Fibroblast of skin of right biceps (primary cell): Measurements from ENCODE around the gene CCDC85C.
A peak's percentile ranks its signal among the peaks of the same experiment; 100 is the strongest.

ENCODE experiments used
- DNase-seq: peaks from one replicate; pipeline ENCODE4 v3.0.0-alpha.2; 2013

The CCDC85C gene

DNA sequence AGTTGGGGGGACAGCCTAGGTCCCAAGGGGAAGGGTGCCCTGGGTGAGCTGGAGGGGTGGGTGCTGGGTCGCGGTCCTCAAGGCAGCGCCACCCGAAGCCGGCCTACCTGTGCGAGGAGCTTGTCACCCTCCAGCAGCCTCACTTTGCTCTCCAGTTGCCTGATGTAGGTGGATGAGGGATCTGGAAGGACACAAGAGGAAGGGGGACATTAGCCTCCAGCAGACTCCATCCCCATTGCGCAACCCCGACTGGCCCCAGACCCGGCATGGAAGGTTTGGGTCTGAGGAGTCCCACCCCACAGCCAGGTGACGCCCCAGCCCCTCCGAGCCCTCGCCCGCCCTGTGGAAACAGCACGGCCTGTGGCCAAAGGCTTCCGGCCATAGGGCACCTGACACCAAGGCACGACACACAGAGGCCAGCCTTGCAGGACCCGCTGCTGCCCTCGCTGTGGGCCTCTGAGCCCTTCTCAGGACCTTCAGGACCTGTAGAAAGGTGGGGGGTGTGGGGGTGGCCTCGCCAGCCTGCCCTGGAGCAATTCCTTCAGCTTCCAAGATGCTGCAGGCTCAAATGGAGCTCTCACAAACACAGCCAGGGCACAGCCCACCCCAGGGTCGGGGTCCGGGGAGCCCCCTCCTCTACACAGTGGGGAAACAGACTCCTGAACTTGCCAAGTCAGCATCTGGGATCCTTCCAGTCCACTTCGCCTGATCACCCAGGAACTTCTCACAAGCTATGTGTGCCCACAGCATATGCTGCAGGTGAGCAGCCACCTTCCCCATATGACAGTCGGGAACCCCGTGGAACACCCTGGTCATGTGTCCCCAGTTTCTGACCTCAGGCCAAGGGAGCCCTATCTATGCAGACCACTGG lies 67.9 kb downstream of the CCDC85C start:
- DNase-seq, result no peak

DNA sequence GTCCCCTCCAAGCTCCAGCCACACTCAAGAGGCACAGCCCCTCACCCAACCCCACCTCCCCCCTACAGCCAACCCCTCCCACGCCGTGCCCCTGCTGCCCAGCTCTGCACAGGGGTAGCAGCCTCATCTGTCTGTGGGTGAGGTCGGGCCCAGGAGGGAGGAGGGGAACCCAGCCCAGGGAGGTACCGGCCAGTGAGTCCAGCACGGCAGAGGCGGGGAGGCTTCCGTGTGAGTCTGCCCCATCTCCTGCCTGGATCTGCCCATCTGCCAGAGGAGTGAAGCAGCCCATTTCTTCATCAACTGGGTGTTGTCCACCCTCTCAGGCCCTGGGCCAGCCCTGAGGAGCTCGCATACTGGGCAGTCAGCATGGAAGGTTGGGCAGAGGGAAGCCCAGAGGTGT lies 68.6 kb downstream of the CCDC85C start:
- no peak for DNase-seq

GRCh38 chr14:99534863-99535262 lies 69.1 kb downstream of the CCDC85C start:
- no peak for DNase-seq

DNA sequence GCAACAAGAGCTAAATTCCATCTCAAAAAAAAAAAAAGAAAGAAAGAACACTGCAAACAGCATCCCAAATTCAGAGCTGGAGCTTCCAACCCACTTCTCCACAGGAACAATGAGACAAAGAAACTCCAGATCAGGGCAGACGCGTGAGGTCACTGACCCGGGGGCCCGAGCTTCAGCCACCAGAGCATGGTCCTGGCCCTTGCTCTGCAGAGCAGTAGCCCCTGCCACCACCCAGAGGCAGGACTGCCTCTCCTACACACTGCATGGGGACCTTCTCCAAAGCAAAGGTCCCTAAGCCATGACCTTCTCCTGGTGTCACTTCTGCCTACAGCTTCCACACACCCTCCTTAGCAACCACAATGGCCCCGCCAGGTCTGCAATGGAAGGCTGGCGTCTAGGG lies 69.7 kb downstream of the CCDC85C start:
- DNase-seq, result no peak

GRCh38 chr14:99532310-99532709 lies 71.7 kb downstream of the CCDC85C start:
- no peak for DNase-seq

GRCh38 chr14:99531251-99532096 lies 72.5 kb downstream of the CCDC85C start:
- DNase-seq, result peak; percentile 81

GRCh38 chr14:99530407-99531155 lies 73.4 kb downstream of the CCDC85C start:
- DNase-seq, result peak; percentile 44

DNA sequence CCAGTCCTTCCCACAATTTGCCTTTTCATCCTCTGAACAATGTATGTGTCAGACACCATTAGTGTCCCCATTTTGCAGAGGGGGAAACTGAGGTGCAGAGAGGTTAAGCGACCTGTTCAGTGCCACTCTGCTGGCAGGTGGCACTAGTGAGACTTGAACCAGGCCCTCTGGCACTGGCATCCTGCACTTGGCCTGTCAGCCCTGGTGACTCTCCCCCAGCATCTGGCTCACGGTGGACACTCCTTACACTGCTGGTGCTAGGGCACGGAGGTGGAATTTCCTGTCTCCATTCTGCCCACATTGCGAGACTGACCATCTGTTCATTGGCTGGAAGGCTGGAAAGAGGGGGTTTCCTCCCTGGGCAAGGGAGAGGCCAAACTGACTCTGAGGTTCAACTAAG lies 74.1 kb downstream of the CCDC85C start:
- no peak for DNase-seq

DNA sequence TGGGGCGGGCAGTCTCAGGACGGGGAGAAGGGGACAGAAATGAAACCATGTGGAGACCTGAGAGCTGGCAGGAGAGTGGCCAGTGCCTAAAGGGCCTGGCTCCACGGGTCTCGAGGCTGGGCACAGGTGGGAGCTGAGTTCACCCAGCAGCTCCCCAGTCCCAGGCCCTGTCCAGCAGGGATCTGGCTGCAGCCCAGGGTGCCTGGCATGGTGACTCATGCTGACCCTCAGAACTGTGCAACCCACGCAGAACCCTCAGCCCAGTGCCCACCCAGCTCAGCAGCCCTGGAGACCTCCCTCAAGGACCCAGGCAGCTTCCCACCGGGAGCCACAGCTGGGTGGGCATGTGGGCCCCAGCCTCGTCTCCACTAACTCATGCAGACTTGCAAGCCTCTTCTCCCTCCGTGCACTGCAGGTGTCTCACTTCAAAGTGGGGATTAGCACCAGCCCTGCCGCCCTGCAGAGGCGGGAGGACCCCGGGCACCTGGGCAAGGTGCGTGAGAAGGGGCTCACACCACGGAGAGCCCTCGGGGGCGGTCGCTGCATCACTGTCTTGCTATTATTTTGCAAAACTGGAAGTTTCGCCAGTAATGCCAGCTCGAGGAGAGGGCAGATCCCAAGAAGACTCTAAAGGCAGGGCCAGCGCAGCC lies 76.5 kb downstream of the CCDC85C start:
- no peak for DNase-seq

DNA sequence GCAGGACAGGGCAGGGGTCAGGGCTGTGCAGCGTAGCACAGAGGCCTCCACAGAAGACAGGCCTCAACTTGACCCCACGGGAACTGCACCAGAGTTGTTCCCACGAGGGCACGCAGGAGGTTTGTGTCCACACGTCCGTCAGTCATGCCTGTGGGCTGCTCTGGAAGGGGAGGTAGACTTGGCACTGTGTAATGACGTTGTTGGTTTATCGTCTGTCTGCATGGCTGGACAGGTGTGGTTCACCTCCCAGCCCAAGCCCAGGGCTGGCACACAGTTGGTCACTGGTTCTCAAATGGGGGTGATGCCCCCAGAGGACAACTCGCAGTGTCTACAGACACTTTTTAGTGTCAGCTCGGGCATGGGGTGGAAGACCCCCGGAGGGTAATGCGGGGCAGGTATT lies 77.0 kb downstream of the CCDC85C start:
- DNase-seq, result no peak

- no peak for DNase-seq
These were observed 78.3 kb downstream of the CCDC85C start for GRCh38 chr14:99525699-99526080.

DNA sequence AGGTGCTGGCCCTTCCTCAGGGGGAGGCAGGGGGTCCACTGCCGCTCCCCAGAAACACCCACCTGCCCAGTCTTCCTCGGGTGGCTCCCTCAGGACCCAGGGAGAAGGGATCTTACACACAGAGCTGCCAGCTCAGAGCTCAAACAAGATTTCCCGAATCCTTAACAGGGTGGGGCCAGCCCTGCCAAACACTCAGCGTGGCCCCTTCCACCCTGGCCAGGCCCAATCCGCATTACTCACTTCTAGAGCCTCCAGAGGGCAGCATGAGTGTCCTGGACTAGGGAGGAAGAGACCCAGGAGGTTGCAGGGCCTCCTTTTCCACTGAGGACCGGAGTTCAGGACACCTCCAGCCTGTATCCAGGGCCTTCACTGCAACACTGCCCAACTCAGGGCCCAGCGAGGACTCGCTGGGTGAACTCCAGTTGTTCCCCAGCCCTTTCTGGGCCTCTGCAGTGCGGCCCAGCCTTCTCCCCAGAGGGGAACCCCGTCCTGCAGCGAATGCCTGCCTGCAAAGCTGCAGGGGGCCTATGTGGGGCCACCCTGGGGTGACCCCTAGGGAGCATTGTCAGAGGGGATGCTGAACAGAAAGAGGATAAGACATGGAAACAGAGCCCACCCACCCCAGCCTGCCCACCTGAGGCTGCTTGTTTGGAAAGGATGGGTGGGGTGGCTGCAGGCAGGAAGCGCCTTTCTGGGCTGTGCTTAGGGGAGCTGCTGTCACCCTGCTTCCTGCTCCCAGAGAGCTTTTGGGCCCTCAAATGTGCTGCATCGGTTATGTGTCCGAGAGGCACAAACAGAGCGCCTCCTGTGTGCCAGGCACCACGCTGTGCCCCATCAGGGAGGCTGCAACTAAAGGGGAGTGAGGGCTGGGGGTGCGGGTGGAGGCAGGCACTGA lies 79.0 kb downstream of the CCDC85C start:
- DNase-seq, result peak; percentile 64

- peak; percentile 53 for DNase-seq
These were observed 79.8 kb downstream of the CCDC85C start for GRCh38 chr14:99524091-99524661.

DNA sequence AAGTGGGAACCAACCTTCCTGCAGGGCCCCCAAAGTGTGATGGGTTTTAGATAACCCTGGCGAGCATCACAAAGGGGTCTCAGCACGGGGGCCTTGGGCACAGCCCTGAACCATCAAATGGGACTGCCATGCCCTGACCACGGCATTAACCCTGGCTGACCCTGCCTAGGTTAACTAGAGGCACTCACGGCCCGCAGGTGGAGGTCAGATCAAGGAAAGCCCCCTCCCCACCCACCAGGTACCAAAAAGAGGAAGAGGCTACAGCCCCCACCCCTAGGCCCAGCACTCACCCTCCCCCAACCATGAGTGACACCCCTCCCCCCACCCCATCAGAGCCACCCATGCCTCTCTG lies 80.3 kb downstream of the CCDC85C start:
- no peak for DNase-seq

DNA sequence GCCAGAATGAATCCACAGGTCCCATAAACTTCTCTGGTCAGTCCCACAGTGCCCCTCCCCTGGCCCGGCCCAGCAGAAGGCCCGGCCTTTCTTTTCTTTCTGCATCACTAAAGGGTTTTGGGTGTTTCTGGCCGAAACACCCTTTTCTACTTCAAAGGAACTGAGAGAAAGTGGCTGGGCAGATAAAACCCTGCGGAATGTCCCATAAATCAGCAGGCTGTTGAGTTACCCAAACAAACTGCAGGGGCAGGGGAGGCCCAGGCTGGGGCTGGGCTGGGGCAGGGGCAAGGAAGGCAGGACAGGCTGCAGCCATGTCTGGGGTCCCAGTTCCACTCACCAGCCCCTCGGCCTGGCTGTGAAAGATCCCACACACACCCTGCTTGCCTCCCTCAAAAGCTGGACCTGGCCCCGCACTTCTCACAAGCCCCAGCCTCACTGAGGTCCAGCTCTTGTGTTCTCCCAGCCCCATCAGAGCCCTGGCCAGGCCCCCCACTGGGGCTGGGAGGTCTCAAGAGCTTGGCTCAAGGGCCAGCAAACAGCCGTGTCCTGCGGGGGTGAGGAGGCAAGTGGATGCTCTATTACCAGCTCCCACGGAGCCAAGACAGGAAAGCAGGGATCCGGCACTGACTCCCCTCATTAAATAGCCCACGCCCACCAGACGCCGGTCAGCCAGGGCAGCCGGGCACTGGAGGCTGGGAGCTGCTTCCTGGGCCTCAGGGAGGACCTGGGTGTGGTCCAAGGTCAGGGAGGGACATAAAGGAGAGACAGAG lies 80.9 kb downstream of the CCDC85C start:
- peak; percentile 38 for DNase-seq

DNA sequence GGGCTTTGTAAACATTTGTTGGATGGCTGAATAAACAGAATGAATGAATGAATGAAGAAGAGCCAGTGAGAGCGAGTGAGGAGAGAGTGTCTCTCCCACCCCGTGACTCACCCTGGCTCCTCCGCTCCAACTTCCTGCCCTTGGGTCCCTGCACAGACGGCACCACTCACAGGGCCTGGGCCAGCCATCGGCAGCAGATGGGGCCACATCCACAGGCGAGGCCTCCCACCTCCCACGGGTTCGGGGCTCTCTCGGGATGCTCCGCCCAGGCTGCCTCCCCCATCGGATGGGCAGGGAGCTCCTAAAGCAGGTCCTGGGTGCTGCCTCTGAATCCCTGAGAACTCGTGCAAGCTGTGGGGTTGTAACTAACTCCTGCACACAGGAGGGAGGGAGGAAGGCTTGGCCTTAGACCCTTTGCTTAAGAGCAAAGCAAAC lies 81.5 kb downstream of the CCDC85C start:
- peak; percentile 79 for DNase-seq

- DNase-seq, result no peak
These were observed 82.0 kb downstream of the CCDC85C start for GRCh38 chr14:99522025-99522401.

- no peak for DNase-seq
These were observed 82.6 kb downstream of the CCDC85C start for GRCh38 chr14:99521176-99522024.

GRCh38 chr14:99520571-99521081 lies 83.4 kb downstream of the CCDC85C start:
- DNase-seq, result no peak
